ENCODE data around the gene FGD3. TPM values are rescaled to one million over a fixed set of nuclear protein-coding genes. Genes with fewer than 3 reads are reported as not detected.
"Not testable (repeated sequence)": the region's sequence is repeated elsewhere in the genome, so short reads cannot be mapped to it uniquely, and the experiment has no call there.

FGD3 gene
- polyA plus RNA-seq: 86.1 TPM

- H3K4me3 Mint-ChIP-seq: peak within 1 kb of the TSS in 3 of 4 donors; percentile 79 to 91 (median 91)
- peaks cover 0 to 2% (median 0%) of the 10 kb centered on the region in 3 donors for H3K9me3 Mint-ChIP-seq
- H3K27ac Mint-ChIP-seq: peak within 1 kb of the TSS in 1 of 3 donors; percentile 16
- no peaks in the 10 kb centered on the region for H3K36me3 Mint-ChIP-seq
- peaks cover 32% of the 10 kb centered on the region for H3K27me3 Mint-ChIP-seq
- H3K4me1 Mint-ChIP-seq: peaks cover 0 to 12% (median 0%) of the 10 kb centered on the region in 3 donors
Observed at GRCh38 chr9:92947268-92948037, at the start of gene FGD3. Gene FGD3 (plus strand): TSS chr9:92947523. CDS start chr9:92976257, 28,734 bp downstream.

- H3K27ac Mint-ChIP-seq, H3K4me3 Mint-ChIP-seq, H3K9me3 Mint-ChIP-seq, H3K4me1 Mint-ChIP-seq, H3K36me3 Mint-ChIP-seq: not testable (repeated sequence)
- H3K27me3 Mint-ChIP-seq: peaks cover 12% of the 10 kb centered on the region
Observed at GRCh38 chr9:92905137-92905536, 42.2 kb upstream of the FGD3 start.

GRCh38 chr9:92911511-92912475, 35.5 kb upstream of the FGD3 start:
- H3K4me1 Mint-ChIP-seq: peaks cover under 1 to 2% (median 2%) of the 10 kb centered on the region in 3 donors
- peaks cover 2% of the 10 kb centered on the region for H3K36me3 Mint-ChIP-seq
- peaks cover 22% of the 10 kb centered on the region for H3K27me3 Mint-ChIP-seq
- H3K4me3 Mint-ChIP-seq: no peak overlapping the region
- no peak overlapping the region for H3K27ac Mint-ChIP-seq
- H3K9me3 Mint-ChIP-seq: peaks cover 0 to 5% (median 0%) of the 10 kb centered on the region in 3 donors

GRCh38 chr9:92917176-92917800, 30.0 kb upstream of the FGD3 start:
- peaks cover 12% of the 10 kb centered on the region for H3K27me3 Mint-ChIP-seq
- peaks cover 2 to 9% (median 5%) of the 10 kb centered on the region in 3 donors for H3K4me1 Mint-ChIP-seq
- H3K4me3 Mint-ChIP-seq: no peak overlapping the region
- H3K9me3 Mint-ChIP-seq: peaks cover 0 to 3% (median 0%) of the 10 kb centered on the region in 3 donors
- no peak overlapping the region for H3K27ac Mint-ChIP-seq
- H3K36me3 Mint-ChIP-seq: no peaks in the 10 kb centered on the region

- H3K36me3 Mint-ChIP-seq: no peaks in the 10 kb centered on the region
- peaks cover 0 to 3% (median 0%) of the 10 kb centered on the region in 3 donors for H3K9me3 Mint-ChIP-seq
- H3K4me3 Mint-ChIP-seq: no peak overlapping the region
- H3K4me1 Mint-ChIP-seq: peaks cover 2 to 9% (median 5%) of the 10 kb centered on the region in 3 donors
- H3K27me3 Mint-ChIP-seq: peaks cover 4% of the 10 kb centered on the region
- no peak overlapping the region for H3K27ac Mint-ChIP-seq
Observed at GRCh38 chr9:92920437-92920836, 26.9 kb upstream of the FGD3 start.

GRCh38 chr9:92931606-92932005, 15.7 kb upstream of the FGD3 start:
- Mint-ChIP-seq H3K36me3 (no peaks in the 10 kb centered on the region), H3K9me3 (no peaks in the 10 kb centered on the region), H3K27ac (no peak overlapping the region)

GRCh38 chr9:92934321-92934720, 13.0 kb upstream of the FGD3 start:
- no peaks in the 10 kb centered on the region for H3K36me3 Mint-ChIP-seq
- H3K4me1 Mint-ChIP-seq: no peaks in the 10 kb centered on the region
- H3K27ac Mint-ChIP-seq: no peak overlapping the region
- H3K9me3 Mint-ChIP-seq: no peaks in the 10 kb centered on the region
- peaks cover 16% of the 10 kb centered on the region for H3K27me3 Mint-ChIP-seq
- H3K4me3 Mint-ChIP-seq: no peak overlapping the region

More at GRCh38 chr9:92931606-92932005, 15.7 kb upstream of the FGD3 start:
- no peak overlapping the region for H3K4me3 Mint-ChIP-seq
- H3K27me3 Mint-ChIP-seq: peaks cover 15% of the 10 kb centered on the region
- no peaks in the 10 kb centered on the region for H3K4me1 Mint-ChIP-seq

GRCh38 chr9:92938025-92938424, 9.3 kb upstream of the FGD3 start:
- H3K4me1 Mint-ChIP-seq: peaks cover 0 to 1% (median 0%) of the 10 kb centered on the region in 3 donors
- no peak overlapping the region for H3K4me3 Mint-ChIP-seq
- H3K9me3 Mint-ChIP-seq: no peaks in the 10 kb centered on the region
- no peak overlapping the region for H3K27ac Mint-ChIP-seq
- H3K36me3 Mint-ChIP-seq: no peaks in the 10 kb centered on the region
- H3K27me3 Mint-ChIP-seq: peaks cover 12% of the 10 kb centered on the region

GRCh38 chr9:92941861-92942260, 5.5 kb upstream of the FGD3 start:
- Mint-ChIP-seq H3K27ac (peak overlapping the region in 1 of 3 donors; percentile 57), H3K4me1 (peaks cover 0 to 8% (median 0%) of the 10 kb centered on the region in 3 donors), H3K27me3 (peaks cover 19% of the 10 kb centered on the region), H3K9me3 (no peaks in the 10 kb centered on the region), H3K36me3 (no peaks in the 10 kb centered on the region), H3K4me3 (no peak overlapping the region)

- H3K27me3 Mint-ChIP-seq: peaks cover 25% of the 10 kb centered on the region
Observed at GRCh38 chr9:92942688-92943616, 4.4 kb upstream of the FGD3 start.

GRCh38 chr9:92944921-92945320, 2.4 kb upstream of the FGD3 start:
- Mint-ChIP-seq H3K4me1 (peaks cover 0 to 13% (median 0%) of the 10 kb centered on the region in 3 donors), H3K27ac (no peak overlapping the region), H3K36me3 (no peaks in the 10 kb centered on the region), H3K9me3 (peaks cover 0 to 2% (median 0%) of the 10 kb centered on the region in 3 donors), H3K27me3 (peaks cover 36% of the 10 kb centered on the region), H3K4me3 (no peak overlapping the region)

More at GRCh38 chr9:92942688-92943616, 4.4 kb upstream of the FGD3 start:
- Mint-ChIP-seq H3K9me3 (peaks cover 0 to 2% (median 0%) of the 10 kb centered on the region in 3 donors), H3K4me3 (no peak overlapping the region), H3K36me3 (no peaks in the 10 kb centered on the region), H3K4me1 (peaks cover 0 to 9% (median 0%) of the 10 kb centered on the region in 3 donors), H3K27ac (no peak overlapping the region)

- H3K4me1 Mint-ChIP-seq: peaks cover 0 to 12% (median 0%) of the 10 kb centered on the region in 3 donors
- no peak overlapping the region for H3K4me3 Mint-ChIP-seq
- no peak overlapping the region for H3K27ac Mint-ChIP-seq
- H3K27me3 Mint-ChIP-seq: peaks cover 37% of the 10 kb centered on the region
- no peaks in the 10 kb centered on the region for H3K36me3 Mint-ChIP-seq
- H3K9me3 Mint-ChIP-seq: peaks cover 0 to 2% (median 0%) of the 10 kb centered on the region in 3 donors
Observed at GRCh38 chr9:92945796-92946195, 1.5 kb upstream of the FGD3 start.

- Mint-ChIP-seq H3K4me1 (peaks cover 0 to 12% (median 0%) of the 10 kb centered on the region in 3 donors), H3K4me3 (peak overlapping the region in 3 of 4 donors; percentile 70 to 91 (median 79)), H3K36me3 (no peaks in the 10 kb centered on the region), H3K27ac (no peak overlapping the region), H3K9me3 (peaks cover 0 to 2% (median 0%) of the 10 kb centered on the region in 3 donors), H3K27me3 (peaks cover 32% of the 10 kb centered on the region)
Observed at GRCh38 chr9:92948038-92948534, 763 bp downstream of the FGD3 start.

Data from IgD-negative memory B cell (primary cell).